Neural progenitor cell (in vitro differentiated cells): ENCODE measurements around the gene SMURF1.

Experiments
- CTCF ChIP-seq: fragments of 200-600 bp; sonication (generic); IDR thresholded peaks from 2 replicates; pipeline ENCODE4 v1.5.1; 2017; ENCODE audit warnings: antibody characterized with exemption, mild to moderate bottlenecking
- EZH2 ChIP-seq: fragments of 200-600 bp; sonication (generic); IDR thresholded peaks from 2 replicates; pipeline ENCODE4 v1.6.1; 2017; ENCODE audit warnings: antibody characterized with exemption, mild to moderate bottlenecking, moderate library complexity

- TF ChIP-seq CTCF (no peak), EZH2 (no peak)
Measured at GRCh38 chr7:99124751-99125504, 19.0 kb downstream of the SMURF1 start.
